Stimulated activated CD4-positive, alpha-beta T cell treated with anti-CD3 and anti-CD28 coated beads, TNF-alpha, amount 100 ng/mL, for 1 hour (primary cell): ENCODE measurements around the gene ARVCF.

ENCODE experiments used
- DNase-seq, 3 donors: peaks; one replicate each; pipeline ENCODE4 v3.0.0-alpha.2; 2020; ENCODE audit warnings: low read depth in 3 of 3, low spot score in 1 of 3

ARVCF gene

GRCh38 chr22:19962909-19963806 is 53.5 kb downstream of the ARVCF start:
- no peak for DNase-seq

GRCh38 chr22:19962246-19962908 is 54.2 kb downstream of the ARVCF start:
- peak in 2 of 3 donors; percentile 29 to 40 for DNase-seq

GRCh38 chr22:19961868-19962245 is 54.8 kb downstream of the ARVCF start:
- DNase-seq, result no peak

DNA sequence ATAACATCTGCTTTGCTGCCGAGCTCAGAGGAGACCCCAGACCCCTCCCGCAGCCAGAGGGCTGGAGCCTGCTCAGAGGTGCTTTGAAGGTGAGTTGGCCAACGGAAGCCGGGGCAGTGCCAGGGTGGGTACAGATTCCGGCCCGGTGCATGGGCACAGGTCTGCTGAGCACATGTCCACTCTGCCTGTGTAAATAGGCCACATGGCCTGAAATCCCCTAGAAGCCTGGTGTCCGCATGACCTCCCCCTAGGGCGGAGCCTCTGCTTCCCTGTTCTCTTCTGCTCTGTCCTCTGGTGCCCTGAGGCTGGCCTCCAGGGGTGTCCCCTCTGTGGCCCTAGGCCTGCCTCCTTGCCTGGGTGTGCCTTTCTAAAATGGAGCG is 55.4 kb downstream of the ARVCF start:
- no peak for DNase-seq

DNA sequence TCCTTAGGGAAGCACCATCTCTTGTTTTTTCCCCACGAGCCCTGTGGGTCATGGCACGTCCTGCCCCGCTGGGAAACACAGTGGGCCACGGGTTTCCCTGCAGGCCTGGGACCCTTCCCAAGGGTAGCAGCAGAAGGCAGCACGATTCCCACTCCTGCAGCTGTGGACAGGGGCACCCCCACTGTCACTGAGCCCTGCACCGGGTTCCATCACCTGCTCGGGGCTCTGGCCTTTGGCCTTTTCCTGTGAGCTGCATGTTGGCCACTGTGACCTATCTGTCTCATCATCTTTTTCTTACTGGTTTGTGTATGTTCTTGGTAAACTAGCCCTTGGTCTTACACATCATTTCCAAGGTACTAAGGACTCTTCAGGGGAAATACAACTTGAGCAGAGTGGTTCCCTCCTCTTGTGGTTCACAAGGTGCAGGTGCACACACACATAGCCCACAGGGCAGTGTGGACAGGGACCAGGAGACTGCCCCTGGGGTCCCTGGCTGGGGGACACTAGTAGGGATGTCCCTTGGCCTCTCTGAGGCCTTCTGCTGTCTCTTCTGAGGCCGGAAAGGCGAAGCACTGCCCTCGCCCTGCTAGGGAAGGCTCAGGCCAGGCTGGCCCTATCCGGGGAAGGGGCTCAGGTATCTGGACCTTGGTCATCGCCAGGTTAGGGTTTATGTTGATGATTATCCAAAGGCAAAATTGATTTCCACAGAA is 56.0 kb downstream of the ARVCF start:
- no peak for DNase-seq

- DNase-seq, result no peak
These were observed 56.8 kb downstream of the ARVCF start for GRCh38 chr22:19959587-19960490.

GRCh38 chr22:19959043-19959586 is 57.5 kb downstream of the ARVCF start:
- DNase-seq, result no peak

DNA sequence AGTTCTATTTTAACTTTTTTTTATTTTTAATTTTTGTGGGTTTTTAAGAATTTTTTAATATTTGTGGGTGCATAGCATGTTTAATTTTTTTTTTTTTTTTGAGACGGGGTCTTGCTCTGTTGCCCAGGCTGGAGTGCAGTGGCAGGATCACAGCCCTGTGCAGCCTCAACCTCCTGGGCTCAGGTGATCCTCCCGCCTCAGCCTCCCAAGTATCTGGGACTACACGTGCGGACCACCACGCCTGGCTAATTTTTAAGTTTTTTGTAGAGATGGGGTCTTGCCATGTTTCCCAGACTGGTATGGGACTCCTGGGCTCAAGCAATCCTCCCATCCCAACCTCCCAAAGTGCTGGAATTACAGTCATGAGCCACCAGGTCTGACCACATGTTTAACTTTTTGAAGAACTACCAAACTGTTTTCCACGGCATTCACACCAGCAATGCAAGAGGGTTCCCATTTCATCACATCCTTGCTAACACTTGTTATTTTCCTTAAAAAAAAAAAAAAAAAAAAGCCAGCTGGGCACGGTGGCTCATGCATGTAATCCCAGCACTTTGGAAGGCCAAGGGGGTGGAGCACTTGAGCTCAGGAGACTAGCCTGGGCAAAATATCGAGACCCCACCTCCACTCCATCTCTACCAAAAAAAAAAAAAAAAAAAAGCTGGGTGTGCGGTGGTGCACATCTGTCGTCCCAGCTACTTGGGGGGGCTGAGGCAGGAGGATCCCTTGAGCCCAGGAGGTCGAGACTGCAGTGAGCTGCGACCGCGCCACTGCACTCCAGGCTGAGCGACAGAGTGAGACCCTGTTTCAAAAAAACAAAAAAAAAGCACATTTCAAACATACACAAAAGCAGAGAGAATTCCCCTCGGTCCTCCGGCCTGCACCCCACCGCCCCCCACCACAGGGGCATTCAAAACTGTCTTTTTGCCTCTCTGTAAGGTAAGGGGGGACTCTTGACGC is 58.3 kb downstream of the ARVCF start:
- DNase-seq, result no peak

- no peak for DNase-seq
These were observed 59.2 kb downstream of the ARVCF start for GRCh38 chr22:19957445-19957844.

- no peak for DNase-seq
These were observed 61.1 kb downstream of the ARVCF start for GRCh38 chr22:19955241-19956128.

DNA sequence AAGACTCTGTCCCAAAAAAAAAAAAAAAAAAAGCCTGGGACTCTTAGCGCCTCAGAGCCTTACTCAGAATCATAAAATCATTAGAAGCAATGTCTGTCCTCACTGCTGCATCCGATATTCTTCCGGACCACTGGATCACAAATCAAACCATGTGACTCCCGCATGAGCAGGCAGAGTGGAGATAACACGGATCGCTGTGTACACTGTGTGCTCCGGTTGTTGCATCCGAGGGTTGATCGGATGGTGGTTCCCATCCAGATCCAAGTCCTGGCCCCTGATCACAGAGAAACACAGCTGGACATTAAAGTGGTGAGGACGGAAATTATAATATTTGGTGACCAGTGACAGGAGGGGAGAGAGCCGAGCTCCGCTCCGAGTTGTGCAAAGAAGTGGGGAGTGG is 65.3 kb downstream of the ARVCF start:
- DNase-seq, result no peak

DNA sequence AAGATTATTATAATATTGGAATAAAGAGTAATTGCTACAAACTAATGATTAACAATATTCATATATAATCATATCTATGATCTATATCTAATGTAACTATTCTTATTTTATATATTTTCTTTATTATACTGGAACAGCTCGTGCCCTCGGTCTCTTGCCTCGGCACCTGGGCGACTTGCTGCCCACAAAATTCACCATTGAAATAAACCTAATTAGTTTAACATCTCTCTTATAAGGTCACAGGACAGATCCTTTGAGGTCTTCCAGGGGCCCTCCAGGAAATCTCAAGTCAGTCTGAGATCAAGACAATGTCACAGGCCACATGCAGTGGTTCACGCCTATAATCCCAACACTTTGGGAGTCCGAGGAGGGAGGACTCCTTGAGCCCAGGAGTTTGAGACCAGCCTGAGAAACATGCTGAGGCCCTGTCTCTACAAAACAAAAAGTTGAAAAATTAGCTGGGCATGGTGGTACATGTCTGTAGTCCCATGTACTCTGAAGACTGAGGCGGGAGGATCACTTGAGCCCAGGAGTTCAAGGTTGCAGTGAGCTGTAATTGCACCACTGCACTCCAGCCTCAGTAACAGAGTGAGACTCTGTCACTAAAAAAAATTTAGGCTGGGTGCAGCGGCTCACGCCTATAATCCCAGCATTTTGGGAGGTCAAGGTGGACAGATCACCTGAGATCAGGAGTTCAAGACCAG is 68.4 kb downstream of the ARVCF start:
- DNase-seq, result no peak

DNA sequence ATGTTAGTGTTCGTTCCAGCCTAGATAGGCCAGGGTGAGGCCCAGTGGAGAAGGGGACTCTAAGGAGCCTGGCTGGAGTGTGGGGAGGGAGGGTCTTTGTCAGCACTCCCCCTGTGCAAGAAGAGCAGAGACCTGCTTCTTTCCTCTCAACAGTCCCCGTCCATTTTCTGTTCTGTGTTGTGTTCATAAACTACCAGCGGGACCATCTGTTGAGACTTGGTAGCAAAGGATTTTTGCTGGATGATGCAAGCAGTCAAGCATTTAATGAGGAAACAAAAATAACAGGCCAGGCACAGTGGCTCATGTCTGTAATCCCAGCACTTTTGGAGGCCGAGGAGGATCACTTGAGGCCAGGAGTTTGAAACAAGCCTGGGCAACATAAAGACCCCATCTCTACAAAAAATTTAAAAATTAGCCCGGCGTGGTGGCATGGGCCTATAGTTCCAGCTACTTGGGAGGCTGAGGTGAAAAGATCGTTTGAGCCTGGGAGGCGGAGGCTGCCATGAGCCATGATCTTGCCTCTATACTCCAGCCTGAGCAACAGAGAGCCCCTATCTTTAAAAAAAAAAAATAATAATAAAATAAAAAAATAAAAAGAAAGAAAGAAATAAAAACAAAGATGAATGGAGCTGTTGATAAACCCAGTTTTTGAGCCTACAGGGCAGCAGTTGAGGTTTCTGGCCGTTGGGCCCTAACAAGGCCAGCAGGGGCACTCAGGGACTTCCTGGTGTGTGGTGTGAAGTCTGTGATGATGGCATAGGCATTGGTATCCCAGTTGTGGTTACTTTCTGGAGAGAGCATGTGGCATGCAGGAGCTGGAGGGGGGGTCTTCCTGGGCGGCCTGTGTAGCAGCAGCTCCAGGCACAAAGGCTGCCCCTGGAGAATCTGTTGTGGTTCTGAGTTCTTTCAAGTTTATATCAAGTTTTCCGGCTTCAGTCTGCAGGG is 73.3 kb downstream of the ARVCF start:
- no peak for DNase-seq

- peak in 1 of 3 donors; percentile 10 for DNase-seq
These were observed 74.2 kb downstream of the ARVCF start for GRCh38 chr22:19942157-19943081.

DNA sequence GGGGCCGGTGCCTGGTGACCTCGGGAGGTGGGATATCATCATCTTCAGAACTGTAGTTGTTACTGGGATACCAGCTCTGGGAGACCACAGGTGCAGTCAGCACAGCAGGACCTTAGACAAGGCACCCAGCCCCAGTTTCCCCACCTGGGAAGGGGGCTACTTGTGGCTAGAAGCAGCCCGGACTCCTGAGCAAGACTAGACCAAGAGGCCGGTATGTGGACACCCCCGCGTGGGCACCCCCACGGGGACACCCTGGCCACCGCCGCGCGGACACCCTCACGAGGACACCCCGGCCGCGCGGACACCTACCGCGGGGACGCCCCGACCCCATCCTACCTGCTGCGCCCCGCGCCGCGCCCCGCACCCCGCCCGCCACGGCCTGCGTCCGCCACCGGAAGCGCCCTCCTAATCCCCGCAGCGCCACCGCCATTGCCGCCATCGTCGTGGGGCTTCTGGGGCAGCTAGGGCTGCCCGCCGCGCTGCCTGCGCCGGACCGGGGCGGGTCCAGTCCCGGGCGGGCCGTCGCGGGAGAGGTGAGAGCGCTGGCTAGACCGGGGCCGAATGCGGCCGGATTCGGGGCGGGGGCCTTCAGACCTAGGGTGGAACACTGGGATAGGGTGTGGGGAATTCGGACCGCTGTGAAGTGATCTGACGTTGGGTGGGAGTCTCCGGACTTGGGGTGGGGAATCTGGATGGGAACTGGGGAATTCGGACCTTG is 75.1 kb downstream of the ARVCF start, which contains the start of the genes COMT and TXNRD2:
COMT (plus strand) TSS at position 408 of the 718 bp plus-strand sequence. CDS start 20,755 bp downstream, outside the sequence.
TXNRD2 (minus strand) TSS at position 454 of the 718 bp plus-strand sequence; CDS start at position 439, 15 bp downstream.
- peak; percentile 13 to 51 (median 37) for DNase-seq
